ENCODE data around the gene OTOGL.

The OTOGL gene

GRCh38 chr12:80099259-80099658, at the start of gene OTOGL:
OTOGL (plus strand) TSS chr12:80099537; CDS start chr12:80209432, 109,895 bp downstream.
- no peak for TF ChIP-seq CTCF (IDR thresholded peaks at IDR 0.05; ENCODE audit: low read depth, low read length)
- peak; percentile 27 for DNase-seq (ENCODE audit: low read depth, low spot score)
- in situ Hi-C loops (cut with HindIII; ENCODE audit: low sequenced_read_pairs) = no loop called here
- no peak within 1 kb of the TSS for H3K4me3 ChIP-seq (ENCODE audit: low read depth, low read length)

GRCh38 chr12:80050236-80050635, 49.1 kb upstream of the OTOGL start:
- no peak for TF ChIP-seq CTCF (IDR thresholded peaks at IDR 0.05; ENCODE audit: low read depth, low read length)
- no peak overlapping the region for H3K4me3 ChIP-seq (ENCODE audit: low read depth, low read length)
- DNase-seq (ENCODE audit: low read depth, low spot score) = no peak
- in situ Hi-C loops (cut with HindIII; ENCODE audit: low sequenced_read_pairs) = no loop called here

- DNase-seq (ENCODE audit: low read depth, low spot score) = peak; percentile 93
- in situ Hi-C loops (cut with HindIII; ENCODE audit: low sequenced_read_pairs) = no loop called here
- no peak for TF ChIP-seq CTCF (IDR thresholded peaks at IDR 0.05; ENCODE audit: low read depth, low read length)
Measured at GRCh38 chr12:80053051-80053790, 46.1 kb upstream of the OTOGL start.

GRCh38 chr12:80056232-80056631, 43.1 kb upstream of the OTOGL start:
- no peak overlapping the region for H3K4me3 ChIP-seq (ENCODE audit: low read depth, low read length)
- no peak for DNase-seq (ENCODE audit: low read depth, low spot score)
- in situ Hi-C loops (cut with HindIII; ENCODE audit: low sequenced_read_pairs) = no loop called here
- TF ChIP-seq CTCF (IDR thresholded peaks at IDR 0.05; ENCODE audit: low read depth, low read length) = no peak

More at GRCh38 chr12:80053051-80053790, 46.1 kb upstream of the OTOGL start:
- no peak overlapping the region for H3K4me3 ChIP-seq (ENCODE audit: low read depth, low read length)

GRCh38 chr12:80056845-80057244, 42.5 kb upstream of the OTOGL start:
- TF ChIP-seq CTCF (IDR thresholded peaks at IDR 0.05; ENCODE audit: low read depth, low read length) = no peak
- no peak overlapping the region for H3K4me3 ChIP-seq (ENCODE audit: low read depth, low read length)
- in situ Hi-C loops (cut with HindIII; ENCODE audit: low sequenced_read_pairs) = no loop called here
- peak; percentile 64 for DNase-seq (ENCODE audit: low read depth, low spot score)

GRCh38 chr12:80058586-80058985, 40.8 kb upstream of the OTOGL start:
- in situ Hi-C loops (cut with HindIII; ENCODE audit: low sequenced_read_pairs) = no loop called here
- DNase-seq (ENCODE audit: low read depth, low spot score) = no peak
- H3K4me3 ChIP-seq (ENCODE audit: low read depth, low read length) = no peak overlapping the region
- no peak for TF ChIP-seq CTCF (IDR thresholded peaks at IDR 0.05; ENCODE audit: low read depth, low read length)

All from astrocyte of the spinal cord (primary cell).